ENCODE data around the gene GALR2. TPM values are rescaled to one million over a fixed set of nuclear protein-coding genes. Genes with fewer than 3 reads are reported as not detected.

GALR2 gene
- total and polyA plus RNA-seq, 9 of the 15 experiments (the other 6 are each of a cell fraction or from before 2014, with no cell fraction given) = 0.34 TPM; not detected in 8

- no peak for TF ChIP-seq BMI1 (IDR thresholded peaks at IDR 0.05; ENCODE audit: low read length)
- no peak for TF ChIP-seq ELK1 (CRISPR knock-in tag; IDR thresholded peaks at IDR 0.05)
- TF ChIP-seq YY1 (IDR thresholded peaks at IDR 0.05; ENCODE audit: borderline replicate concordance in 1 of 3, control insufficient read depth in 1 of 3, extremely low read depth in 1 of 3, insufficient read depth in 3 of 3, insufficient read length in 1 of 3, insufficient replicate concordance in 2 of 3, low read depth in 1 of 3, low read length in 2 of 3) = no peak
Observed at GRCh38 chr17:76046064-76046463, 28.5 kb upstream of the GALR2 start (continued).

GRCh38 chr17:76048025-76048605, 26.5 kb upstream of the GALR2 start:
- WGBS (ENCODE audit: insufficient coverage, low coverage, missing lambda C conversion rate) = 95% methylated on average over 9 of the region's 9 CpGs
- POLR2A ChIA-PET = interaction anchor here (1.6 to 2.8 kb wide), 2 partner anchors 11 to 16 kb away, joined by 4 to 14 read pairs; no protein-coding TSS in a partner anchor
- TF ChIP-seq CBX5 (IDR thresholded peaks at IDR 0.05; ENCODE audit: borderline replicate concordance, low read depth) (no peak), ZBTB40 (IDR thresholded peaks at IDR 0.05) (no peak), ZBTB40 (CRISPR knock-in tag; IDR thresholded peaks at IDR 0.05) (no peak), PPARD (CRISPR knock-in tag; IDR thresholded peaks at IDR 0.05) (no peak), NEUROD1 (IDR thresholded peaks at IDR 0.05; ENCODE audit: borderline replicate concordance, low read depth, low read length, partially characterized antibody) (no peak), ZNF75A (CRISPR knock-in tag; IDR thresholded peaks at IDR 0.05) (no peak), ZNF696 (CRISPR knock-in tag; conservative IDR thresholded peaks at IDR 0.05) (no peak)

More at GRCh38 chr17:76048025-76048605, 26.5 kb upstream of the GALR2 start:
- in situ Hi-C loops (cut with MboI) = no loop called here
- Histone ChIP-seq H3K79me2 (ENCODE audit: control insufficient read depth, insufficient read depth, low read length) (0 out of 3 replicates have a peak, but pooled peaks cover 3% of the 10 kb centered on the region), H3K27me3 (ENCODE audit: control insufficient read depth in 2 of 2, insufficient read depth in 2 of 2, low read length in 2 of 2) (no peaks in the 10 kb centered on the region), H3K9me1 (ENCODE audit: control insufficient read depth, insufficient read depth, low read length) (no peaks in the 10 kb centered on the region), H3K4me2 (ENCODE audit: insufficient read depth, low read length) (no peak overlapping the region), H3K9ac (ENCODE audit: insufficient read depth in 1 of 2, low read depth in 2 of 2, low read length in 2 of 2) (no peak overlapping the region), H3K27ac (ENCODE audit: extremely low read depth, low read depth, low read length) (no peak overlapping the region), H3K4me1 (replicated peaks in 1 of 2; ENCODE audit: control insufficient read depth in 2 of 2, insufficient read depth in 2 of 2, low read length in 2 of 2) (no peaks in the 10 kb centered on the region), H3K9me3 (replicated peaks; ENCODE audit: control insufficient read depth, insufficient read depth, low read depth, low read length) (no peaks in the 10 kb centered on the region), H2AFZ (ENCODE audit: low read depth, low read length) (no peak overlapping the region), H3K4me3 (no peak overlapping the region), H4K20me1 (replicated peaks; ENCODE audit: control insufficient read depth, insufficient read depth, low read length) (no peaks in the 10 kb centered on the region), H3K36me3 (ENCODE audit: control insufficient read depth, insufficient read depth, low read length) (peaks cover 91% of the 10 kb centered on the region)
- CTCF ChIA-PET (ENCODE audit: low intra/inter-chr PET ratio) = no interaction called here
- ATAC-seq (no peak), FAIRE-seq (no peak), DNase-seq (ENCODE audit: extremely low read depth in 1 of 4, low spot score in 3 of 4) (no peak)
- no TSS peak for BruUV-seq (replicated peaks)
- intact Hi-C loops (cut with micrococcal nuclease) = no loop called here

Data from K562 (cell line).